GM21717 (cell line): ENCODE data around the gene IQSEC2.

Experiments
- ATAC-seq: cut with Tn5 transposase; IDR thresholded peaks from one replicate; pipeline ENCODE4 v1.9.1; 2021; ENCODE audit warnings: mild to moderate bottlenecking, moderate library complexity; ENCODE audit not compliant: unreplicated experiment

Gene IQSEC2

DNA sequence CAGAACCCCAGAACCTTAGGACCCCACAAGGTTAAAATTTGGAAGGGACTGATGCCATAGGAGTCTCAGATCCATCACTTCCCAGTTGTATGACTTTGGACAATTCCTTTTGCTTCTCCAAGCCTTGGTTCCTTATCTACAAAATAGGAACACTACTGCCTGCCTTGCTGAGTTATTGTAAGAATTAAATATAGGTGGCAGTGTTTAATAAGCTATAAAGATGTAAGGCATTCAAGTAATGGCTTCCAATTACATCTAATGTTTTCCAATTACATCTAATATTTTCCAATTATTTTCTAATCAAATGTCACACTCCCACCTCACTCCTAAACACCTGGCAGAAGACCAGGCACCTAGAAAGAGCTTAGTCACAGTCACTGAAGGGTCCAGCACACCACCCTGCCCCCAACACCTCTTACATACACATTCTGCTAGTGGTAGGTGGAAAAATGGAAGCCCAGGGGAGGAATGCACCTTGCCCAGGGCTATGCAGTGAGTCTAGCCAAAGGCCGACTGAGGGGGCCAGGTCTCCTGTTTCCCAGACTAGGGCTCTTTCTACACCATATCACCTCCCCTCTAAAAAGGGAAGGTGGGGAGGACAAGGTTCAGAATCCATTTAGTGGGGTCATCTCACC, 31.9 kb downstream of the IQSEC2 start:
- ATAC-seq, result no peak

DNA sequence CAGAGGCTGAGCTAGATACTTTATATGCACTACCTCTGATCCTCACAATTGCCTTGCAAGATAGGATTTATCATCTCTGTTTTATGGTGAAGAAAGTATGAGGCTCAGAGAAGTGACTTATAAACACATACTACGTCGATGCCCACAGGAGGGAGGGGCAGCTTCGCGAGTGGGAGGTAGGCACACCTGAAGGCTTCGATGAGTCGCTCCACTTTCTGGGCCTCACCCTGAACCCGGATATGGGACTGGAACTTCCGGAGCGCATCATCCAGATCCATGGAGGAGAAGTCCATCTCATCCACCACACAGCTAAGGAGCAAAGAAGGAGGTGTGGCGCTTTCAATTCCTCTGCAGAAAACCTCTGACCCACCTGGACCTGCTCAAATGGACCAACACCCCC, 33.5 kb downstream of the IQSEC2 start:
- no peak for ATAC-seq

DNA sequence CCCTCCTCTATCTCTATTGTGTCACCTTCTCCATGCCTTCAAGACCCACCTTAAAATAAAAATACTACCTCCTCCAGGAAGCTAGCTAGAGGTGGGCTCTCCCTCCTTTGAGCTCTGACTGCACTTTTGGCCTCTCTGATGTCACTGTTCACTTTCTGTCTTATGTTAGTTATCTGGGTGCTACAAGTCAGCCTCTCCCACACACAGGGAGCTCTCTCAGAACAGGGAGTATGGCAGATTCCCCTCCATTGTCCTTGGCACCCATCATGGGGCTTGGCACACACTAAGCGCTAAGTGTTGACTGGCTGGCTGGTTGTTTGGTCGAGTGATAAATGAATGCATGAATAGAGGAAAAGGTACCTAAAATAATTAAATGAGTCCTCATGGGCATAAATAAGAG, 35.2 kb downstream of the IQSEC2 start:
- ATAC-seq, result no peak

DNA sequence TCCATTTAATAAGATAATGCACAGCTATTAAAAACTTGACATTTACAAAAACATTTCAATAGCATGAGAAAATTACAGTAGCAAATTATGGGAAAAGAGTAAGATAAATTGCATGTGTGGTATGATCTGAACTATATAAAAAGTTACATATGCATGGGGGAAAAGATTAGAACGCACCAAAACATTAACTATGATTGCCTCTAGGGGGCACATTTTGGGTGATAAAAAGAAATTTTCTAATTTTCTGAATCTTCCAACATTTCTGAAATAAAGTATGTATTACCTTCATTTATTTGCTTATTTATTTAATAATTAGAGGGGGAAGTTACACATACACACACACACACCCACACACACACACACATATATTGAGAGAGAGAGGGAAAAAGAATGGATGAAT, 36.8 kb downstream of the IQSEC2 start:
- ATAC-seq, result no peak

DNA sequence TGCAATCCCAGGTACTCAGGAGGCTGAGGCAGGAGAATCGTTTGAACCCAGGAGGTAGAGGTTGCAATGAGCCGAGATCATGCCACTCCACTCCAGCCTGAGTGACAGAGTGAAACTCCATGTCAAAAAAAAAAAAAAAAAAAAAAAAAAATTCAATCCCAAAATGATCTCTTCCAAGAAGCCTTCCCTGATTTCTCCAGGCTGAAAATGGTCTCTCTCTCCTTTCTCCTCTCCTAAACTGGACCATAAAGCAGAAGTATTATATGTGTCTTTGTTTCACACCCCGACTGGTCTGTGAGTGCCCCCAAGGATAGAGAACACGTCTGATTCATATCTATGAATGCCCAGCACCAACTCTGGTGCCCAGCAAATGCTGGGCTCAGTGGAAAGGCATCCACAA, 39.1 kb downstream of the IQSEC2 start:
- ATAC-seq, result no peak

DNA sequence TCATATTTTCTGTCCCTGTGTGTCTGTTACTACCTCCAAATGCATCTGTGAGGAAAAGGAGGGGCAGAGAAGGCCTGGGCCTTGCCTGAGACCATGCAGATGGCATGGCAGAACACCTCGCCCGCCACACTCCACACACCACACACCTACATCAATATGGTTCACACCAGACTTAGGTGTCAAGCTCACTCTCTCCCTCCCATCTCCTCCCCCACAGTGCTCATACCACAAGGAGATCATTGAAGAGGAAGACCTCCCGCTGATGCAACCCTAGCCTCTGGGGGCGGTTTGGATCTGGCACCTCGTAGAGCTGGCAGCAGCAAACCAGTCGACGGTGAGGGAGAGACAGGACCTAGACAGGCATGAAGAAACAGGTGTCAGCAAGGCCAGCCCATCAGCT, 39.8 kb downstream of the IQSEC2 start:
- ATAC-seq, result no peak

DNA sequence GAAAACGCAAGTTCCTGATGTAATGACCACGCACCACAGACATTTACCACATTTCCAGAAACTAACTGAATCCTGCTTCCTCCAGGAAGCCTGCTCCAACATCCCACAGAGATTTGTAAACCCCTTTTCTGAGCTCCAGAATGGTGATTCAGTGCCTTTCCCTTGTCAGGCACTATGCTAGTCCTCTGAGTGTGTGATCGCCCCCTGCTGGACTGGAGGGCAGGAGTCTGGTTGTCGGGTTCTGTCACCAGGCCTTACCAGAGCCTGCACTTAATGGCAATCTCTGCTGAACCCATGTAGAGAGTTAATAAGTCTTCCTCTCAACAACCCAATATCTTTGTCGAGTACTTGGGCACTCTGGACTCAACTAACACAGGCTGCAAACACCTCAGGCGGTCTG, 41.9 kb downstream of the IQSEC2 start:
- no peak for ATAC-seq

DNA sequence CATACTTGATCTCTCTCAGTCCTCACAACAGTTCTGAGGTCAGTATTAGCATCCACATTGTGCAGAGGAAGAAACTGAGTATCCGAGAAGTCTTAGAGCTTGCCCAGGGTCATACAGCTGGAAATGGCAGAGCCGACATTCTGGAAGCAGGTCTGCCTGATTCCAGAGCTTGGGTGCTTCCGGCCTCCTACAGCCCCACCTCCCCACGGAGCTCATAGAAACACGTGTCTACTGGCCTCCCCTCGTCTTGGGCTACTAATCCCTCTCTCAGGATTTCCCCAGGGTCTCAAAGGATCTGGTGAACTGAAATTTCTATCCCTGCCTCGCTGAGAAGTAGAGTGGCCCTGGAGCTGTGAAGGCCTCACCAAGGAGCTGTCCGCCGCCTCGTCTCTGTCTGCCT, 44.3 kb downstream of the IQSEC2 start:
- ATAC-seq, result no peak

DNA sequence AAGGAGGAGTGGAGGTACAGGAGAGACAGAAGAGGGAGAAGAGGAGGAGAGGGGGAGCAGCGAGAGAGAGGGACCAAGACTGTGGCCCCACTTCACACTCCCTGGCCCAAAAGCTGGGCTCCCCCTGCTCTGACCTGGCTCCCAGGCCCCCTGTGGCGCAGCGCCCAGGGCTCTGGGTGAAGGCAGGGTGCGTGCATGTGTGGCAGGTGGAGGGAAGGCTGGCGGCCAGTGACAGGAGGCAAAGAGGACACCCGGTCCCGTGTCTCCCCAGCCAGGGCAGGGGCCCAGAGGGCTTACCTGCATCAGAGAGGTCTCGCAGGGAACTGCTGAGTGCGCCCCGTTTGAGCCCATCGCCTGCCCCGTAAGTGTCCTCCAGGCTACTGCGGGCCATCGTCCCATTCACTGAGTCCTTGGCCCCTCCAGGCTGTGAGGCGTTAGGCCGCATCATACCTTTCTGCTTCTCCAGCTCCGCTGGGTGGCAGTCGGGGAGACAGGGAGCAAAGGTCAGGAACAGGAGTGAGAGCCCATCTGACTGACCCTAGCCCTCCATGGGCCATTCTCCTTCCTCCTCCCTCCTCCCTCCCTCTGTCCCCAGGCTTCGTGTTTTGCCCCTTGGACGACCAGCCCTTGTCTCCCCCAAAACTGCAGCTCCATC, 45.2 kb downstream of the IQSEC2 start:
- ATAC-seq, result no peak

DNA sequence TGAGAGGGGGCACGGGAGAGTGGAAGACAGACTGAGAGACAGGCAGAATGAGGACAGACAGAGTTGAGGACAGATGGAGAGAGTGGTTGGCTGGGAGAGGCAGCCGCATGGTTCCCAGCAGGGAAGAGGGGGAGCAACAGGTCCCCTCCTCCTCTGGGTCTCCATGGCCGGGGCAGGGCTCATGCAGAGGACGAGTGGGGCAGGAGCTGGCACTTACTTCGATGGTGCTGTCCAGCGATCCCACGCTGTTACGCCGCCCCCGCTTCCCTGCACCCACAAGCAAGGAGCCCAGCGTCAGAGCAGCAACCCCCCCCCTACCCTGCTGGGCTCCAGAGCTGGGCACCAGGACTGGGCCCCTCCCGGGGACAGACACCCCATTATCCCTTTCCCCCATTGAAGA, 45.8 kb downstream of the IQSEC2 start:
- ATAC-seq, result no peak

DNA sequence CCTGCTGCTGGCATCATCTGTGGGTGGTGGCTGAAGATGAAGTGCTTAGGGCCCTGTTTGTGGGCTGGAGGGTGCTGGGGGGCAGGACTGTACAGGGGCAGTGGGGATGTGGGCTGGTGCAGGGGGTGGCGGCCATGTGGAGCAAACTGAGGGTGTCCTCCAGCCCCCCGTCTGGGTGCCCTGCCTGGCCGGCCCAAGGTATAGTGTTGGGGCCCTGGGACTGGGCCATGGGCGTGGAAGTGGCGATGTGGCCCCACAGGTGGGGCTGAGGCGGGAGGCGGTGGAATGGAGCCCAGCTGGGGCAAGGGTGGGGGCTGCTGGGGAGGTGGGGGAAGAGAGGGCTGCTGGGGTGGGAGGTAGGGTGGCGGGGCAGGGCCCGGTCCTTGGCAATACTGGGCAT, 46.9 kb downstream of the IQSEC2 start:
- ATAC-seq, result no peak

DNA sequence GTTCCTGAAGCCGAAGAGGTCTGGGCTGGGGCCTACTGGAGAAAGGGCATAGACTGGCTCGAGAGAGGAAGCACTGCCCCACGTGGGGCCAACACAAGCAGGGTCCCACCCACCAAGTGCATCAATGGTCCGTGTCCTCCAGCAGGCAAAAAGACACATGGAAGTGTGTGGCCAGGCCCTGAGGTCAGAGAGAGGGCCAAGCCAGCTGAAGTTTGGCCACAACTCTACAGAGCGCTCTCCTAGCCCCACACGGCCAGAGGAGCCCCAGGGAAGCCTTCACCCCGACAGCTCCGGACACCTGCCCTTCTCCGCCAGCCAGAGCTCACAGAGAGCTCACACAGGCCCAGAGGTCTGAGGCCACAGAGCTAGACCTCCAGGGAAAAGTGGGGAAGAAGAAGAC, 47.8 kb downstream of the IQSEC2 start:
- ATAC-seq, result no peak

DNA sequence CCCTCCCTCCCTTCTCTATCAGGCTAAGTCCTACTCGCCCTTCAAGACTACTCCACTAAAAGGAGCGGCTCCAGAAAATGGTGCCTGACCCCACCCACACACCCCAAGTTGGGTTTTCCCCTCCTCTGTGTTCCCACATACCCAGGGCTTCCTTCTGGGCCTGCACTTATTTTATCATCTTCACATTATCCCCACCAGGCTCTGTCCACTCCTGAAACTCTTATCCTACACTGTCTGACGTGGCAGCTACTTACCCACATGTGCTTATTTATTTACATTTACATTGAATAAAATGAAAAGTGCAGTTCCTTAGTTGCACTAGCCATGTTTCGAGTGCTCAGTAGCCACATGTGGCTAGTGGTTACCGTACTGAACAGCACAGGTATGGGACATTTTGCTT, 51.3 kb downstream of the IQSEC2 start:
- ATAC-seq, result no peak

DNA sequence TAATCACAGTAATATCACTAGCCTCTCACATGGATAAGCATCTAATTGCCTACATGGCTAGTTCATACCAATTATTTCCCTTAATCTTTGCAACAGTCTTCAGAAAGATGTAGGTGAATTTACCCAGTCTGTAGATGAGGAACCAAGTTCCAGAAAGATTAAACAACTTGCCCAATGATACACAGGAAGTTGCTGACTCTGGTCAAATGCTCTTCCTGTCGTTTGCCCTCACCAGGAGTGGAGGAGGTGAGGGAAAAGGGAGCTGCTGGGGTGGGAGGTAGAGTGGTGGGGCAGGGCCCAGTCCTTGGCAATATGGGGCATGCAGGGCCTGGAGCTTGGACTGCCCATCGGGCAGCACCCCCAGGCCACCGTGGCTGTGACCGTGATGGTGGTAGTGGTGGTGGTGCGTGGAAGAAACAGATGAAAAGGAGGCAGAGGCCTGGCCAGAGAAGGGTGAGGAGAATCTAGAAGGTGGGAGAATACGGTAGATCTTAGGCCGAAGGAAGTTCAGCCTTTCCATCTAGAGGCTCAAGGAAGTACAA, 54.1 kb downstream of the IQSEC2 start:
- no peak for ATAC-seq

DNA sequence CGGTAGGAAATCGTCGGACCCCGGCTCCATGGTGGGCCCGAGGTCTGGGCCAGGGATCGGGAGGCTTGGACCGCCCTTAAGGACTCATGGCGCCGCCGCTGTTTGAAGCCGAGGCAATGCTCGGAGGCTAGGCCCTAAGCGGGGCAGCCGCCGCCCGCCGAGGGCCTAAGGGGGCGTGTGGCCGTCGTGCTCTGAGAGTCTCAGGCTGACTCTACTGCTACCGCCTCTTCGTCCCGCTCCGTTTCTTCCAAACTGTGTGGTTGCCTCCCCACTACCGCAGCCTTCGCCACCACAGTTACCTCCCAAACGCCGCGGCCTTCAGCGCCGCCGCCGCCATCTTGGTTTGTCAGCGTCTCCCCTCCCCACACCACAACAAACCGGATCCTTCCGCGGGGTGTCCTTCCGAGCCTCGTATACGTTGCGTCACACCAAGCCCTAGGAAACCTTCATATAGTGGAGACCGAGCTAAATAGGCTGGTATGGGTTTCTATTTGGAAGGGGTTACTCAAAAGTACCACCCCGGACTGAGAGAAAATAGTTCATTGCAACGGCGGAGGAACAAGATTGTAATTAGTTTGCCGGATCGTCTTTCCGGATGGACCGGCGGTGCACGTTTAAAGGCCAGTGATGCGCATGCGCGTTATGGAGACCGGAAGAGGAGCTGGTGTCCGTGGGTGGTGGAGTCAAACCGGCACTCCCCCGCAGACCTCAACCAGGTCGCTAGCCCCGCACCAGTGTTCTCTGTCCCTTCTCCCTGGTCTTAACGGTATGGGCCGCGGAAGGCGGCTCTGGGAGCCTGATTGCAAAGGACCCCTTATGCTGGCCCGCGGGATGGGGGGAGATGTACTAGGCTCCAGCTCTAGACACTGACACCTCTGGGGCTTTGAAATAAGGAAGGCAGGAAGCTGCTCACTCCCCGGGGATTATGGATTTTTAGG, 56.3 kb downstream of the IQSEC2 start, which contains the start of gene KDM5C:
Gene KDM5C (minus strand): TSS at position 348 of the 938 bp plus-strand sequence. CDS start 318 bp downstream, at position 30.
- ATAC-seq, result peak; percentile 83

DNA sequence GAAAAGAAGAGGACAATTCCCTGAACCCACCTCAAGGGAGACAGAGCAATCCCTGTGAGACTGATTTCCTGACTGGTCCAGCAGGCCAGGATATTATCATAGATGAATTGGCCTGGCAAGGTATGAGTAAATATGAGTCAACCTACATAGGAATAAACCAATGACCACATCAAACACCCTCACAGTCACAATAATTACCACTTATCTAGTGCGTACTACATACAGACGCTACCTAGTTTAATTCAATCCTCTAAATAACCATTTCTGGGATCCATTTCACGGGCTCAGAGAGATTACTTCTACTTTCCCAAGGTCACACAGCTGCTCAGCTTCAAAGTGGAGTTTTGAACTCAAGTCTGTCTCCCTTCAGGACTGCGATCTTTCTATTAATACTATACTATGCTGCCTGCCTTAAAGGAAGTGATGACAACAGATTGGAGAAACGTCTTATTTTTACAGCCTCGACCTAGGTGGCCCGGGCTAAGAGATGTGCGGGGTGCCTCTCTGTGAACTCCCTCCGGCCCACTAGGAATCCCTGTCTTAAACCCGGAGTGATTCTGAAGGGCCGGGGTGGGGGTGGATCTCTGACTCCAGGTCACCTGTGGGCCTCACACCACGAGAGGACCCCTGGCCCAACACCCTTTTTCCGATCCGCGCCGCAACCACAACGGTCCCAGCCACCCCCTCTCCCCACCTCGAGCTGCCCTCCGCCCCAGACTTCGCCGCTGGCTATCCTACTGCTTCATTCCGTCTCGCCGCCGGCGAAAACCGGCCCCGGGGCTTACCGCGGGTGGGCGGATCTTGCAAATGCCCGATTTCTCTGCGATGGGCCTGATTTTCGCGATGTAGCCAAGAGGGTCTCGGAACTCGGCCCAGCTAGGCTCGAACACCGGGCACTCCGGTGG, 57.2 kb downstream of the IQSEC2 start:
- ATAC-seq, result peak; percentile 6

DNA sequence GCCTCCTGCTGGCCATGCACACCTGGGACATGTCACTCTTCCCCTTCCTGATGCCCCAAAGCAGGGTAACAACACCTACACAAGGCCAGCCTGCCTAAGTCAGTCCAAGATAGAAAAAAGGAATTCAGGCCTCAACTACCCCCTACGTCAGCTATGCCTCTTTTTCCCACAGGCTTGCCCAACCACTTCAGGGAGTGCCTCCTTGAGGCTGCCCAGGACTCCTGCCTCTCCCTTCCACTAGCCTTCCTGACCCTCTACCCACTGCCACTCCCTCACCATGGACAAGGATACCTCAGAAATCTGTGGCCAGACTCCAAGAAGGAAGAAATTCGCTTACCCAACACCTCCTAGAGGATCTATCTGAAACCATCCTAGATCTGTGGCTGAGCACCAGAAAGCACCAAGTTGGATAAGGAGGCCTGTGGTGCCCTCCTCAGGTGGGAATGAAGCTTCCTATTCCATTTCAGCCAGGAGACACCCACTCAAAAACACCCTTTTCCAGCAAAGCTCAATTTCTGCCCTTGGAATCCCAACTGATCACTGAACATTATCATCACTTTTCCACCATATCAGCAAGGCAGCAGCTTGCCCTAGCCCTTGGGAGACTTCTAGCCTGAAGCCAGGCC, 58.2 kb downstream of the IQSEC2 start:
- ATAC-seq, result no peak
